Measurements from ENCODE around the gene PTPRD.

DNA sequence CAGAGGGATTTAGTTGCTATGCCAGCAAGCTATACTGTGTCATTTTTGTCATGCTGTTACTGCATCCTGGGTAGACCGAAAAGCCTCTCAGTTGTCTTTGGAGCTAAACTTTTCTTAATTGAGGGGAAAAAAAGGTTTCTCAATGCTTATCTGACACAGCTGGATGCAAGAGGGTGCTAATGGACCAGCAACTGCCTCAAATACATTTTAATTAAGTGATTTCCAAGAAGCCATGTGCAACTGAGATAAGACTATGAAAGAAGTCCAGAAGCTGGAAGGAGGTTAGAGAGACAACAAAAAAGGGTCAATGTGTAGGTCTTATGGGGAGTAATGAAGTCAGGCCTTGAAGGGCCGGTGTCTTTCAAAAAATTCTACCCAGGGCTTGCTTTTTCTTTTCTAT lies 2347.5 kb downstream of the PTPRD start:
- TF ChIP-seq, protein P1, sequence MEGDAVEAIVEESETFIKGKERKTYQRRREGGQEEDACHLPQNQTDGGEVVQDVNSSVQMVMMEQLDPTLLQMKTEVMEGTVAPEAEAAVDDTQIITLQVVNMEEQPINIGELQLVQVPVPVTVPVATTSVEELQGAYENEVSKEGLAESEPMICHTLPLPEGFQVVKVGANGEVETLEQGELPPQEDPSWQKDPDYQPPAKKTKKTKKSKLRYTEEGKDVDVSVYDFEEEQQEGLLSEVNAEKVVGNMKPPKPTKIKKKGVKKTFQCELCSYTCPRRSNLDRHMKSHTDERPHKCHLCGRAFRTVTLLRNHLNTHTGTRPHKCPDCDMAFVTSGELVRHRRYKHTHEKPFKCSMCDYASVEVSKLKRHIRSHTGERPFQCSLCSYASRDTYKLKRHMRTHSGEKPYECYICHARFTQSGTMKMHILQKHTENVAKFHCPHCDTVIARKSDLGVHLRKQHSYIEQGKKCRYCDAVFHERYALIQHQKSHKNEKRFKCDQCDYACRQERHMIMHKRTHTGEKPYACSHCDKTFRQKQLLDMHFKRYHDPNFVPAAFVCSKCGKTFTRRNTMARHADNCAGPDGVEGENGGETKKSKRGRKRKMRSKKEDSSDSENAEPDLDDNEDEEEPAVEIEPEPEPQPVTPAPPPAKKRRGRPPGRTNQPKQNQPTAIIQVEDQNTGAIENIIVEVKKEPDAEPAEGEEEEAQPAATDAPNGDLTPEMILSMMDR (IDR thresholded peaks at IDR 0.05), result no peak
- no peak for TF ChIP-seq EZH2phosphoT487 (IDR thresholded peaks at IDR 0.05)
- no peak for TF ChIP-seq EZH2 (IDR thresholded peaks at IDR 0.05)

Data from neural progenitor cell (in vitro differentiated cells).